Fibroblast of skin of left quadriceps (primary cell): ENCODE data around the gene ATL2.
"Not testable (repeated sequence)": the region's sequence is repeated elsewhere in the genome, so short reads cannot be mapped to it uniquely, and the experiment has no call there.

ENCODE experiments used
- DNase-seq, 2 experiments: peaks; one replicate each; pipeline ENCODE4 v3.0.0-alpha.2; 2013; ENCODE audit warnings: low read depth in 2 of 2

Gene ATL2

GRCh38 chr2:38390947-38391346 lies 13.9 kb upstream of the ATL2 start:
- no peak for DNase-seq

GRCh38 chr2:38387887-38388286 lies 10.8 kb upstream of the ATL2 start:
- DNase-seq, result no peak

- DNase-seq, result no peak
Measured at GRCh38 chr2:38386821-38387220, 9.7 kb upstream of the ATL2 start.

GRCh38 chr2:38386377-38386776 lies 9.3 kb upstream of the ATL2 start:
- no peak for DNase-seq

GRCh38 chr2:38384338-38384737 lies 7.3 kb upstream of the ATL2 start:
- DNase-seq, result no peak

GRCh38 chr2:38383741-38384140 lies 6.7 kb upstream of the ATL2 start:
- not testable (repeated sequence) for DNase-seq

DNA sequence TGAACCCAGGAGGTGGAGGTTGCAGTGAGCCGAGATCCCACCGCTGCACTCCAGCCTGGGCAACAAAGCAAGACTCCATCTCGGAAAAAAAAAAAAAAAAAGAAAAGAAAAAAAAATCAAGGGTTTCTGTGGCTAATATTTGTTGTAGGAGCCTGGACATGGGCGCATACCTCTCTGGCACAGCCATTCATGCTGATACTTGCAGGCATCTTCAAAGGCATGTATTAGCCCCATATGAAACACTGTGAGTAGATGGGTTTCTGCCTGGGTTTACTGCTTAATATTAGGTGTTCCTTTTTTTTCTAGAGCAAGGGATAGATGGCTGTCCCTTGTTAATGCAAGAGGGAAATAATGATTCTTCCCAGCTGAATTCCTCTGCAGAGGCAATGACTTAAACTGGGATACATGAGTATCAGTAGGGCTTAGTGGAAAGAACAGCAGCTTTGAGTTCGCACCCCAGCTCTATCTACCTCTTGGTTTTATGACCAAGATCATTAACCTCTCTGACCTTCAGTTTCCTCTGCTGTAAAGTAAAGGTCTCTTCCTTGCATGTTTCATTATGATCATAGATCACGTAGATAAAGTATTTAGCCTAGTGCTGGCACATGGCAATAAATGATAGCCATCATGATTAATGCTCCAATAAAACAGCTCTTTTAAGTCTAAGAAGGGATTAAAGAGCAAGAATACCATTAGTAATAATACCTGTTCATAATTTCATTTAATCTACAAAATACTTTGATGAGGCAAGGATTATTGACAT lies 4.5 kb upstream of the ATL2 start:
- no peak for DNase-seq

GRCh38 chr2:38380397-38381130 lies 3.5 kb upstream of the ATL2 start:
- no peak for DNase-seq

DNA sequence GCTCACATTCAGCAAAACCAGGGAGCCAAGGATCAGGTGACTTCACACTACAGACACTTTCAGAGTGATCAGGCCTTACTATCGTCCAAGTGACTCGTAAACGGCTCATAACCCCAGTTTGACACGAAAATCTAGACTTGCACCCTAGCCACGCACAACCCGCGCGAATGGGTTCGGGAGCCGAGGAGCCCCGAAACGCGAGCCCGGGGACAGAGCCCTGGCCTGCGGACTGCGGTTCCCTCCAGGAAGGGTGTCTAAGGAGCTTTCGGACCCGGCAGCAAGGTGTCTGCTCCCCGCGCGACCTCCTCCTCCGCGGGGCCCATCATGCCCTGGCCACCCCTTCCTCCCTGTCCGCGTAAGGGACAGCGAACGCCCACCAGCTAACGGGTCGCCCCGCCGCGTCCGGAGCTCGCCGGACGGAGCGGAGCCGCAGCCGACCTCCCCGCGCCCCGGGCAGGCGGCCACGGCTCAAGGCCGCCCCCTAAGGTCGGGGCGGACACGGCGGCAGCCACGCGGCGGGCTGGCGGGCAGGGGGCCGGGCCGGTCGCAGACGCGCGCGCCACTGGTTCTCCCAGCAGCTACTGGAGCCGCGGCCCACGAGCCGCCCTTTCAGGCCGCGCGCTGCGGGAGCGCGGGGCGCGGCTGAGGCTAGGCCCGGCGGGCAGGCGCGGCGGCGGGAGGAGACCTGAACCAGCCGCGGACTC lies 575 bp downstream of the ATL2 start:
- DNase-seq, result no peak

DNA sequence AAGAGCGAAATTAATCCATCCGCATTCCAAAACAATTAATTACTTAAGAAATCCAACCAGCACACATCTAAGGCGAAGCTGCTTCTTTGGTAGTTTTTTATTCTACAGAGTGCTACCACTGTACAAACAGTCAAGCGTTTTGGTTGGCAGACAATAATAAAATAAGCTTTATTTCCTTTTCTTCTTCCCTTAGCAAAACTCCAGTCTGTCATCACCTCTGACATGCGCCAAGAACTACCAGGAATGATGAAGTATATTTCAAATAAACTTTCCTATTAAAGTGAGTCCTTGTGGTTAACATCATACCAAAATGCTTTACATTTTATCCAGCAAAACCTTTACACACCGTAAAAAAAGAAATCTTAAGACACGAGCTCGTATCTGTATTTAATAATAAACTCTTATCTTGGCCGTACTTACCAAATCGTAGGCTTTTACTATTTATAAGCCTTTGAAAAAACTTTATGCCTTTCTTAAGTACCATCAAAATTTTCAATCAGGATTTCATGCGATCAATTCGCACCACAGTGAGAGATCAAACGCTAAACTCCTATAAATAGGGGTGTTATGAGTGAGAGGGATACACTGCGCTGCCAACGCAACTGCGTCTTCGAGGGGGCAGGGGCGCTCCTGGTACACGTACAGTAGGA lies 1.3 kb downstream of the ATL2 start:
- peak in 1 of 2 experiments; percentile 23 for DNase-seq

- no peak for DNase-seq
Measured at GRCh38 chr2:38374984-38375383, 2.1 kb downstream of the ATL2 start.

DNA sequence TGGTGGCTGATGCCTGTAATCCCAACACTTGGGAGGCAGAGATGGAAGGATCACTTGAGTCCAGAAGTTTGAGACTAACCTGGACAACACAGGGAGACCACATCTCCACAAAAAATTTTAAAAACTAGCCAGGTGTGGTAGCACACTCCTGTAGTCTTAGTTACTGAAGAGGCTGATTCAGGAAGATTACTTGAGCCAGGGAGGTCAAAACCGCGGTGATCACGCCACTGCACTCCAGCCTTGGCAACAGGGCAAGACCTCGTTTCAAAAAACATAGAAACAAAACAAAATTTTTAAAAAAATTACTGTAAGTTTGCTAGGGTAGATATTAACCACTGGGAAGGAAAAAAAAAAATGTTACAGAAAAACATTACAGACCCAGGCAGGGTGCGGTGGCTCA lies 5.8 kb downstream of the ATL2 start:
- no peak for DNase-seq

- DNase-seq, result no peak
Measured at GRCh38 chr2:38370664-38371063, 6.4 kb downstream of the ATL2 start.

DNA sequence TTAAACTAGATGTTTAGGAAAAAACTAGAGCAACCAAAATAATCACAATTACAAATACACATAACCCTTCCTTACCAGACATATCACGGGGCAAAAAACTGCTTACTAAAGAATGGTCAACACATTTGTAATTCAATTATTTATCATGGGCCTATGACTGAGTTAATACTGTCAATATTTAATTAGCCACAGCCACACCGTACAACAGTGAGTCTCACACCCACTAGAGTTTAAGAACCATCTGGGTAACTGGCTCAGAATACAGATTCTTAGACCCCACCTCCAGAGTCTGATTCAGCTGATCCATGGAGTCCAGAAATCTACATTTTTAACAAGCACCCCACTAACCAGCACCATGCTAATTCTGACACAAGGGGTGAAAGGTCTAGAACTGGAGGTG lies 14.8 kb downstream of the ATL2 start:
- DNase-seq, result no peak

DNA sequence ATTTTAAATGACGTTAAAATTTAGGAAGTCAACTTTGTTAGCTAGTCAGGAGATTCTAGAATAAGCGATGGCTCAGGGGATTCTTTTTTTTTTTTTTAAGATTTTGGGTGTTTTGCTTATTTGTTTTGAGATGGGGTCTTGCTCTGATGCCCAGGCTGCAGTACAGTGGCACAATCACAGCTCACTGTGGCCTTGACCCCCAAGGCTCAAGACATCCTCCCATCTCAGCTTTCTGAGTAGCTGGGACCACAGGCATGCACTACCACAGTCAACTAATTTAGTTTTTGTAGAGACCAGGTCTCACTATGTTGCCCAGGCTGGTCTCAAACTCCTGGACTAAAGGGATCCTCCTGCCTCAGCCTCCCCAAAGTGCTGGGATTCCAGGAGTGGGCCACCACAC lies 16.9 kb downstream of the ATL2 start:
- no peak for DNase-seq

DNA sequence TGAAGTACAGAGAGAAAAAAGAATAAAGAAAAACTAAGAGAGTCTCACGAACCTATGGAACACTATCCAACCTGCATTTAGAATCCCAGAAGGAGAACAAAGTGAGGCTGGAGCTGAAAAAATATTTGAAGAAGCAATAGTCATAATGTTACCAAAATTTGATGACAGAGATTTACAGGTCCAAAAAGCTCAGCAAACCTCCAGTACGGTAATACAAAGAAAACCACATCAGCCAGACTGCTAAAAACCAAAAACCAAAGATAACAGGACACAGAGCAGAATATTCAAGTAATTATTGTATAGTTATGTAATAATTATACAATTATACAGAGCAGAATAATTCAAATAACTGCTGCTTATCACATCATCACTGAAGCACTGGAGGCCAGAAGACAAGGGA lies 23.7 kb downstream of the ATL2 start:
- DNase-seq, result no peak

GRCh38 chr2:38352336-38352735 lies 24.7 kb downstream of the ATL2 start:
- DNase-seq, result no peak

- no peak for DNase-seq
Measured at GRCh38 chr2:38345323-38346038, 31.6 kb downstream of the ATL2 start.

DNA sequence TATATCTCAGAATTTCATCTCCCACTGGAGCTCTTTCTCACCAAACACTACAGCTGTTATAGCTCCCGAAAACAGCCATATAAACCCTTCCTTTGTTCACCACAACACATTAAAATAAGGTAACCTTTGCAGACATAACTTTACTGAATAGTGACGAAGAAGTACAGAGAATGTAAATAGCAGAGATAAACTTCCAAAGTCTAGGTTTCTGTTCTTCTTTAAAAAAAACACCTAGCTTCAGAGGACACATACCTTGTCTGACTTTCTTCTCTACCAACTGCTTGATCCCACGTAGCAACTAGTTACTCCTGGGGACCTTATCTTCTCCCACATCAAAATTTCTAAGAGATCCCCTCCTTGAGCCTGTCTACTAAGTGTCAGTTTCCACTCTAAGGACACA lies 32.3 kb downstream of the ATL2 start:
- no peak for DNase-seq

DNA sequence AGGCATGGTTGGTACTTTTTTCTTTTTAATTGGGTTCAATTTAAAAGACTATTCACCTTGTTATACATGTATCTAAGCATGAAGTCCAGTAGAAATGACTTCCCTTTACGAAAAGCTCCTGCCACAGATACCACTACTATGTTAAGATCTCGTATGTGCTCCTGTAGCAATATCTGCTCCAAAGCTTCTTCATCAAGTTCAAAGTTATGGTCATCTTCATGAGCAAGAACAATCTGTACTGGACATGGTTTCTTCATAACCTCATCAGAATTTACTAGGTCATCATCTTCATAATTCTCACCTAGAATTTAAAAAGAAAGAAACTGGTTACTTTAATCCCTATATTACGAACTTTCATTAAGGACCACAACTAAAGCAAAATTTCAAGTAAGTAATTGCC lies 33.9 kb downstream of the ATL2 start:
- no peak for DNase-seq

GRCh38 chr2:38336621-38337020 lies 40.5 kb downstream of the ATL2 start:
- no peak for DNase-seq

DNA sequence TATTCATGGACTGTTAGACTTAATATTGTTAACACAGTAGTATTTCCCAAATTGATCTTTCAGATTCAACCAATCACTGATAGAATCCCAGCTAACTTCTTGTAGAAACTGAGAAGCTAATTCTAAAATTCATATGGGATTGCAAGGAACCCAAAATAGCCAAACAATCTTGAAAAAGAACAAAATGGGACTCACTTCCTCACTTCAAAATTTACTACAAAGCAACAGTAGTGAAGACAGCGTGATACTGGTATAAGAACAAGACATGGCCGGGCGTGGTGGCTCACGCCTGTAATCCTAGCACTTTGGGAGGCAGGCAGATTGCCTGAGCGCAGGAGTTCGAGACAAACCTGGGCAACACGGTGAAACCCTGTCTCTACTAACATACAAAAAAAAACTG lies 46.3 kb downstream of the ATL2 start:
- DNase-seq, result no peak
